GM21723 (cell line): Measurements from ENCODE around the gene WNT3.

Experiments used
- ATAC-seq: cut with Tn5 transposase; IDR thresholded peaks from one replicate; pipeline ENCODE4 v1.9.1; 2021; ENCODE audit warnings: mild to moderate bottlenecking, moderate library complexity; ENCODE audit not compliant: unreplicated experiment

The WNT3 gene

GRCh38 chr17:46837521-46837920, 19.0 kb upstream of the WNT3 start:
- ATAC-seq, result no peak

GRCh38 chr17:46836500-46836899, 18.0 kb upstream of the WNT3 start:
- no peak for ATAC-seq

DNA sequence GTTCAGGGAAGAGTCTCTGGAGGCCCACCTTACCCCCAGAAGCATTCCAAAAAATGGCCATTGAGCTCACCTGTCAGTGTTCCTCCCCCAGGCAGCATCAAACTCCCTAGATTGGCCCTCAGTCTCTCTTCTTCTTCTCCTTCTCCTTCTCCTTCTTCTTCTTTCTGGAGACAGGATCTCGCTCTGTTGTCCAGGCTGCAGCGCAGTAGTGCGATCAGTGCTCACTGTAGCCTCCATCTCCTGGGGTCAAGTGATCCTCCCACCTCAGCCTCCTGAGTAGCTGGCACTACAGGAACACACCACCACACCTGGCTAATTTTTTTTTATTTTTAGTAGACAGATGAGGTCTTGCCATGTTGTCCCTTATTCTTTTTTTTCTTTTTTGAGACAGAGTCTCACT, 16.4 kb upstream of the WNT3 start:
- ATAC-seq, result no peak

DNA sequence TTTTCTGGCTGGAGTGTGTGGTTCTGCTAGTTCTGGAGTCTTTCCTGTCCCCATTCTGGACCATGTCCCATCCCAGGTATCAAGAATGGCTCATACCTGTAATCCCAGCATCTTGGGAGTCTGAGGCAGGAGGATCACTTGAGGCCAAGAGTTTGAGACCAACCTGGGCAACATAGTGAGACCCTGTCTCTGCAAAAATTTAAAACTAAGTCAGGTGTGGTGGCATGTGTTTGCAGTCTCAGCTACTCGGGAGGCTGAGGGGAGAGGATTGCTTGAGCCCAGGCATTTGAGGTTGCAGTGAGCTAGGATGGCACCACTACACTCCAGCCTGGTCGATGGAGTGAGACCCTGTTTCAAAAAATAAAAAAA, 15.3 kb upstream of the WNT3 start:
- no peak for ATAC-seq

DNA sequence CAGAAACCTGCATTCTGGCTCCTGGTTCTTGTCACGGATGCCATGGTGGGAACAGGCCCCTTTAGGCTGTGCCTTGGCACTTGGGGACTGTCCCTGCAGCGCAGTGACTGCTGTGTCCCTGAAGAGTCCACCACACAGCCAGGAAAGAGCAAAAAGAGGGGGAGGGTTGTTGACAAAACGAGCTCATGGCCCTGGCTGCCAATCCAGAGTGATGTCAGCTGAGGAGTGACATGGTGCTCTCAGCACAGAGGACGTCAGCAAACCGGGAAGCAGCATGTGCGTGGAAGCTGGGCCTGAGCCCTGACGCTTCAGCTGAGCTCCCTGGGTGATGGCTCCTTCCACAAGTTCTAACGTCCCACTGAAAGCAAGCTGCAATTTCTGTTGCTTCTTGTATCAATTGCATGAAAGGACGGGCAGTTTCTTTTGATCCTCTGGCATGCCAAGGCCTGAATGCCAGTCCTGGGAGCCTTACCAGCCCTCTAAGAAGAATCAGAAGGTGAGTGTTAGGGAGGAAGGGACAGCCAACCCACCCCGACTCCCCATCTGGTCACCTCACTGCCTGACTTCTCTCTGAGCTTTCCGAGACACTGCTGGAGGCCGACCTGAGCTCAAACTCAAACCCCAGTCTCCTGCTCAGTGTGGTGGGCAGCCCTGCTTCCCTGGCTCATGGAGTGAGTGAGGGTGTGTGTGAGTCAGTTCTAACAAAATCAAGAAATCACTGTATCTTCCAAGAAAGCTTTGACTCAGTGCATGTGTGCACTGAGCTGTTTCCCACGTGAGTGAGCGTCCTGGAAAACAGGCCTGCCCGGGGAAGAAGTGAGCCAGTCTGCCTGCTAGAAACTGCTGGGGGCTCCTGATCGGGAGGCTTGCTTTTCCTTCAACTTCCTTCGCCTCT, 14.7 kb upstream of the WNT3 start:
- no peak for ATAC-seq

- no peak for ATAC-seq
Observed at GRCh38 chr17:46832331-46832821, 13.9 kb upstream of the WNT3 start.

- ATAC-seq, result no peak
Observed at GRCh38 chr17:46831573-46832330, 13.3 kb upstream of the WNT3 start.

DNA sequence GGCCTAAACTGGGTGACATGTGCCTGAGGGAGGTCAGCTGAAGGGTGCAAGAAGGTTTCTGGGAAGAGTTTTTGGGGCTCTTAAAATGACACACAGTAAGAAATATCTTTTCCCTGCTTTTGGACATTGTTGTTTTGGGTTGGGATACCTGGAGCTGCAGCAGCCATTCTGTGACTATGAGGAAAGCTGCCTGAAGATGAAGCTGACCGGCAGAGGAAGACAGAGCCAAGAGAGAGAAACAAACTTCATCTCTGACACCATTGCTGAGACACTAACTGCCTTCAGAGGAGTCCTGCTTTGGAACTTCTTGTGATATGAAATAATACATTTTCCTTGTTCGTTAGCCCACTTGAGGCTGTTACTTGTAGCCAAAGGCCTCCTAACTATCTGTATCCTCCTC, 8.8 kb upstream of the WNT3 start:
- ATAC-seq, result no peak

- no peak for ATAC-seq
Observed at GRCh38 chr17:46826116-46826515, 7.6 kb upstream of the WNT3 start.

- no peak for ATAC-seq
Observed at GRCh38 chr17:46823657-46824056, 5.2 kb upstream of the WNT3 start.

- ATAC-seq, result no peak
Observed at GRCh38 chr17:46822388-46822921, 4.0 kb upstream of the WNT3 start.

DNA sequence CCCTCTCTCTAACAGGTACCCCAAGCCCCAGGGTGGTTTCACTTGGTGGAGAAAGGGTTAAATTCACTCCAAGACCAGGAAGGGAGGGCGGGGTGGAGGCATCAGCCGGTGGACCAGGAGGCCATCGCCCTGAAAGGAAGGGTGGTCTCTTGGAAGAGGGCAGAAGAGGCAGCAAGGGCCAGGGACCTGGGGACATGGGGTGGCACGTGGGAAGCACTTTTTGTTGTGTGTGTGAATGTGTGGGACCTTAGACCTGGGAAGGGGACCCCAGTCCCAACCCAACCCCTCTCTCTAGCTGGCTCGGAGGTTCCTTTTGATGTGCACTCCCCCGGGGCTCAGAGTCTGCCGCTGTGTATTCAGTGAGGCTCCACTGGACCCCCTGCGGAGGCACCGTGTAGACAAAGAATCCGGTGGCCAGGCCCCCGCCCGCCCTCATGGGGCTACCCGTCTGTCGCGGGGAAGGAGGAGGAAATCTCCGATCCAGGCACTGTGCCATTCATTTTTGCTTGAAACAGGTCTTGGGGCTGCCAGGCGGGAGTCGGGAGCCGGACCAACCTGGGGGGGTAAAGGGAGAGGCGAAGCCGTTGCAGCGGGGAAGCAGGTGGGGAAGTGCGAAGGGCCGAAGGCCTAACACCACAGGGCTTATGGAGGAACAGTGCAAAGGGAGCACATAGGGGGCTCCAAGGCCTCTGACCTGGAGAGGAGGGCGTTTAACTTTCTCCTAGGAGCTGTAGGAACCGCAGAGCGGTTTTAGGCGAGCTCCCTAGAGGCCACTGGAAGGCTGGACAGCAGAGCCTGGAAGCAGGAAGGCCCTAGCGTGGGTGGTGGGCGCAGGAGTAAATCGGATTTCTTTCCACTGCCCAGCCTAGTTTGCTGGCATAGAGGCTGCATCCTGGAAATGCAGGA, 3.2 kb upstream of the WNT3 start:
- ATAC-seq, result no peak

- no peak for ATAC-seq
Observed at GRCh38 chr17:46820592-46821450, 2.3 kb upstream of the WNT3 start.

GRCh38 chr17:46819906-46820351, 1.4 kb upstream of the WNT3 start:
- ATAC-seq, result no peak

DNA sequence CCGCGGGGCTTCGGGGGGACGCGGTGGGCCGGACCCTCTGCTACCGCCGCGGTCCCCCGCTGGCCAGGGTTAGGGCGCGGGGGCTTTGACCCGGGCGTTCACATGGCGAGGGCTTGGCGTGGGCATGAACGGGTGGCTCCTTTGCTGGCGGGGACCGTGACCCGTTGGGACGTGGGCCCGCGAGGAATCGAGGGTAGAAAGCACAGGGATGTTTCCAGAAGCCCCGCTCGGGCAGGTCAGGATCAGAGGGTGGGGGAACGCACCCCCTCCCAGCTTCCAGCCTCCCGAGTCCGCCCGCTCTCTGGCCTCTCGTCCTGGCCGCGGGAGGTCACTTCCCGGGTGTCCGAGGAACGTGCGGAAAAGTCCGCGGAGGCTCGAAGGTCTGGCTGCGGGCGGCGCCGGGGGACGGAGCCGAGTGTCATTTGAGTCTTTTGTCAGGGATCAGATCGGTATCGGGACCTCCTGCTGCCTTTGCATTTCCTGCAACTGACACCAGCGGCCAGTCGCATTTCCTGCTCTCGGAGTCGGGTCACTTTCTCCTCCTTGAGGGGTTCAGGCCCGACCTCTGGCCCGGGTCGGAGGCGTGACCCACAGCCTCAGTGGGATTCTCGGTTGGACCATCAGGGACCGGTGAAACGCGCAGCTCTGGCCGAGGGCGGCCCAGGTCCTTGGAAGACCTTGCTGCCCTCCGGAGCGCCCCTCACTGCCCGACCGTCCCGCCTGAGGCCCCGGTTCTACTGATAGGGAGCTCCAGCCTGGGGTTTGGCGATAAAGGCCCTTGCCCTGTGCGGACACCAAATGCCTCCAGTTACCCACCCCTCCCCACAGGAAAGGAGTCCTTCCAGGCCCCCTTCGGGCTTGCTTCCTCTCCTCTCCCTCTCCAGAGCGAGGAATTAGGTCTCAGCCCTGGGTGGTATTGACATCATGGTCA, 702 bp upstream of the WNT3 start:
- ATAC-seq, result no peak

- no peak for ATAC-seq
Observed at GRCh38 chr17:46817901-46818209, 637 bp downstream of the WNT3 start.

DNA sequence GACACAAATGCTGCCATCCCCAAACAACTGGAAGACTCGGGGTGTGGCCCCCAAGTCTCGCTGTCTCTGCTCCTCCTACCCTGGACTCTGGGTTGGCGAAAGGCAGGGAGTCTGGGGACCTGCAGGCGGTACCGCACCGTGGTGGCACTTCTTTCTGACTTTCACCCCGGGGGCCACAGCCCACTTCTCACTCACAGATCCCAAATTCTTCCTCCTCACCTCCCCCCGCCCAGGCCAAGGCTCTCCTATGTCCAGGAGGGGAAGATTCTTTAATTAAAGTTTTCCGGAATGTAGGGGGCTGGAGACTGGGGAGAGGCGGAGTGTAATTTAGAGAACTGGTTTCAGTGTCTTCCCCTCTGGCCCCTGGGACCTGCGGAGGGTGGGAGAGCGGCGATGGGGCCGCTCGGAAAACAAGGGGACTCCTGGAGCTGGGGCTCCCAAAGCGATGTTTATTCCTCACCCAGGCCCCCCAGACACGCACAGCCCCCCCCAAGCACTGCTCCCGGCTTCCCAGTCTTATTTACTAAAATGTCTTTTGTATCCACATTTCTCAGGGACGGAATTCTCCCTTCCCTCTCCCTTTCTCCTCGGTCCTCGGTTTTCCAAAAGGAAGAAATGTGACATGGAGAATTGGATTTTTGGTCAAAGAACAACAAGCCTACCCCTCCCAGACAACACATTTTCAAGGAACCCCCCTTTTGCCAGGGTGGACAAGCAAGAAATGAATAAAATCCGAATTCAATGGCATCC, 1.2 kb downstream of the WNT3 start:
- no peak for ATAC-seq
